MG63 (cell line): ENCODE results near the gene AP5Z1. TPM values are rescaled to one million over a fixed set of nuclear protein-coding genes. Genes with fewer than 3 reads are reported as not detected.

Source experiments
- DNase-seq: peaks from one replicate; pipeline ENCODE4 v3.0.0-alpha.2; 2020
- H3K27me3 ChIP-seq: fragments of 250-450 bp; sonication (Bioruptor Pico); 2 replicates; pipeline ENCODE4 v1.5.1; 2020; ENCODE audit warnings: mild to moderate bottlenecking, moderate library complexity
- H3K36me3 ChIP-seq: fragments of 250-450 bp; sonication (Bioruptor Pico); 2 replicates; pipeline ENCODE4 v1.5.1; 2020; ENCODE audit warnings: mild to moderate bottlenecking, moderate library complexity
- H3K4me3 ChIP-seq: fragments of 250-450 bp; sonication (Bioruptor Pico); 2 replicates; pipeline ENCODE4 v1.5.1; 2020; ENCODE audit warnings: mild to moderate bottlenecking, moderate library complexity
- H3K9me3 ChIP-seq: fragments of 250-450 bp; sonication (Bioruptor Pico); 2 replicates; pipeline ENCODE4 v1.5.1; 2020; ENCODE audit warnings: mild to moderate bottlenecking, moderate library complexity
- total RNA-seq: library from RNA; depleted of rRNA; stranded (reverse); fragments of >200 nt; shearing (Covaris generic); gene quantifications from 2 replicates; pipeline ENCODE4 v1.2.3, GENCODE V29; 2014; ENCODE audit warnings: low replicate concordance

The AP5Z1 gene
- total RNA-seq, 1 experiment from 2014 or later: 23.0 TPM

DNA sequence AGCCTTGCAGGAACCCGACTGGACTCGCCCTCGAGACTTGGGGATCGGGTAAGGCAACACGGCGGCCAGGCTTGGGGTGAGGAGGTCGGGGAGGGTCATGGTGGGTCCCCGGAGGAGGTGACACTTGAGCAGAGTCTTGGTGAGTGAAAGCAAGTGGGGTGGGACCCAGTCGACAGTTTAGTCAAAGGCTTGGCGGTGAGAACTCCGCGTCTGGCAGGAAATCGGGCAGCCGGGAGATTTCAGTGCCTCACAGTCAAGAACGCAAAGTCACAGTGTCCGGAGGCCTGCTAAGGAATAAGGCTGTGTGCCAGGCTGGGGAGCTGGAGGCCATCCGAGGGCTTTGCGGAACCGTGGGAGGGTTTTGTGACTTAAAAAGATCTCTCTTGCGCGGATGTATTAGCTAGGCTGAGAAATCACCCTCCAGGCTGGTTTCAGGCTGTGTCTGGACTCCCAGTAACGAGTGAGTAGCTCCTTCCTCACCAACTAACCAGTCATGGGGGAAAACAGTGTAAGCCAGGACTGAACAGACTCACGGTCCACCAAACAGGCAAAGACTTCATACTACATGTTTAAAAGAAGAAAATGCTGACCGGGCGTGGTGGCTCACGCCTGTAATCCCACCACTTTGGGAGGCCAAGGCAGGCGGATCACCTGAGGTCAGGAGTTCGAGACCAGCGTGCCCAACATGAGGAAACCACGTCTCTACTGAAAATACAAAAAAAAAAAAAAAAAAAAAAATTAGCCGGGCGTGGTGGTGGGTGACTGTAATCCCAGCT is 613 bp downstream of the AP5Z1 start:
- peak; percentile 31 for DNase-seq
- Histone ChIP-seq H3K27me3 (no peaks in the 10 kb centered on the region), H3K9me3 (no peaks in the 10 kb centered on the region), H3K4me3 (peak overlapping the region; percentile 99), H3K36me3 (peaks cover 3% of the 10 kb centered on the region; the same call in 1 of the 2 replicates)

DNA sequence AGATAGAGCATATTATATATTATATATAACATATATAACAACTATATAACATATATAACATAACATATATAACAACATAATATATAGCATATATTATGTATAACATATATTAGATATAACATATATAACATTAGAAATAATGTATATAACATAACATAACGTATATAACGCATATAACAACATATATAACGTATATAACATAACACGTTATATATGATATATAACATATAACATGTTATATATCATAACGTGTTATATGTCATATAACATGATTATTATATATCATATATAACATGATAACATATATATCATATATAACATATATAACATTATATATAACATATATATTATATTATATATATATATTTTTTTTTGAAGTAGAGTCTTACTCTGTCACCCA is 3.7 kb downstream of the AP5Z1 start:
- Histone ChIP-seq H3K9me3 (no peaks in the 10 kb centered on the region), H3K27me3 (no peaks in the 10 kb centered on the region), H3K4me3 (no peak overlapping the region), H3K36me3 (peaks cover 5% of the 10 kb centered on the region; the same call in 1 of the 2 replicates)
- no peak for DNase-seq

DNA sequence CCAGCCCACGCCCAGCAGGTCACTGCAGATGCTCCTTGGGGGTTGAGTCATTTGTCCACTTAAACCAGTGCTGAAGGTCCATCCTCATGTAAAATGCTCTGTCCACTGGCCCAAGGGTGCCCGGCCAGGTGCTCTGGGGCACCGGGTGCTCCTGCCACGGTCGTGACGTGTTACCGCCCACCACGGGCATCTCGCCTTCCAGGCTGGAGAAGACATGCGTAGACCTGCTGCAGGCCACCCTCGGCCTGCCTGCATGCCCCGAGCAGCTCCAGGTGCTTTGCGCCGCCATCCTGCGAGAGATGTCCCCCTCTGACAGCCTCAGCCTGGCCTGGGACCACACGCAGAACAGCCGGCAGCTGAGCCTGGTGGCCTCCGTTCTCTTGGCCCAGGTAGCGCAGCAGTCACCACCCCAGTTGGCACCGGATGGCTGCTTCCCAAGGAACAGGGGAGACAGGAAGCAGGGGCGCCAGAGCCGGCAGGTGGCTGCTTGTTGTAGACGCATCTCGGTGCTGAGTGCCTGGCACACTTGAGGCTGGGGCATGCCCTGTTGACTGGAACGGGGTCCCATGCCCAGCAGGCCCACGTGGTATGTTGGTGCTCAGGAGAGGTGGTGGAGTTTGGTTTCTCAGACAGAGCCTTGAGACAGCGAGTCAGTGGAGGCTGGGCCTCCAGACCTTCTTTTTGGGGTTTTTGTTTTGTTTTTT is 6.1 kb downstream of the AP5Z1 start:
- no peak overlapping the region for H3K4me3 ChIP-seq
- peaks cover 5% of the 10 kb centered on the region; the same call in 1 of the 2 replicates for H3K36me3 ChIP-seq
- no peaks in the 10 kb centered on the region for H3K27me3 ChIP-seq
- H3K9me3 ChIP-seq: no peaks in the 10 kb centered on the region
- DNase-seq: no peak

- DNase-seq: no peak
- peaks cover 4% of the 10 kb centered on the region; the same call in 1 of the 2 replicates for H3K36me3 ChIP-seq
Measured at GRCh38 chr7:4782333-4783291, 7.2 kb downstream of the AP5Z1 start.

DNA sequence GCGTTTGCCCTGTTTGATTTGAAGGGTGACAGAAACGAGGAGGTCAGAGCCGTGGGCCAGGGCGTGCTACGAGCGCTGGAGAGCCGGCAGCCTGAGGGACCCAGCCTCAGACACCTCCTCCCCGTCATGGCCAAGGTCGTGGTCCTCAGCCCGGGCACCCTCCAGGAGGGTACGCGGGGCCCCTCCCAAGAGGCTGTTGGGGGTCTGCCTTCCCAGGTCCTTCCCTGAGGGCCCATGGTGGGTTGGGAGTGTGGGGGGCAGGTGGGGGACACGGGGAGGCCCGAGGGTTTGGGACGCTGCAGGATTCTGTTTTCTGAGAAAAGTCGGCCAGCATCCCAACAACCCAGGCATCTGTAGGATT is 7.8 kb downstream of the AP5Z1 start:
- Histone ChIP-seq H3K9me3 (no peaks in the 10 kb centered on the region), H3K4me3 (no peak overlapping the region), H3K27me3 (no peaks in the 10 kb centered on the region), H3K36me3 (peaks cover 5% of the 10 kb centered on the region; the same call in 1 of the 2 replicates)
- no peak for DNase-seq

More at GRCh38 chr7:4782333-4783291, 7.2 kb downstream of the AP5Z1 start:
- no peak overlapping the region for H3K4me3 ChIP-seq
- H3K27me3 ChIP-seq: no peaks in the 10 kb centered on the region
- no peaks in the 10 kb centered on the region for H3K9me3 ChIP-seq

GRCh38 chr7:4783762-4784351 is 8.4 kb downstream of the AP5Z1 start:
- no peak for DNase-seq
- H3K27me3 ChIP-seq: no peaks in the 10 kb centered on the region
- H3K9me3 ChIP-seq: no peaks in the 10 kb centered on the region
- H3K36me3 ChIP-seq: peaks cover 5% of the 10 kb centered on the region; the same call in 1 of the 2 replicates
- H3K4me3 ChIP-seq: no peak overlapping the region

GRCh38 chr7:4784799-4785198 is 9.4 kb downstream of the AP5Z1 start:
- no peak for DNase-seq
- Histone ChIP-seq H3K27me3 (no peaks in the 10 kb centered on the region), H3K9me3 (no peaks in the 10 kb centered on the region), H3K36me3 (peaks cover 5% of the 10 kb centered on the region; the same call in 1 of the 2 replicates), H3K4me3 (no peak overlapping the region)

DNA sequence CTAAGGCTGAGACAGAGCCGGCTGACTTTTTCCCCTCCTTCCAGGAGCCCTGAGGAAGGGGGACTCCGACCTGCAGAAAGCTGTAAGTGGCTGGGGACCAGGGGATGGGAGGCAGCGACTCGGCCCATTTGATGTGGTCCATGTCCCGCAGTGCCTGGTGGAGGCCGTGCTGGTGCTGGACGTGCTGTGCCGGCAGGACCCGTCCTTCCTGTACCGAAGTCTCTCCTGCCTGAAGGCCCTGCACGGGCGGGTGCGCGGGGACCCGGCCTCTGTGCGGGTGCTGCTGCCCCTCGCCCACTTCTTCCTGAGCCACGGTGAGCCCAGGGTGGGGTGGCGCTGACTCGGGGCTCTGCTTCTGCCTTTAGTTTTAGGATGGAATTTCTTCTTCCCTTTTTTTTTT is 9.9 kb downstream of the AP5Z1 start:
- no peak for DNase-seq
- H3K9me3 ChIP-seq: no peaks in the 10 kb centered on the region
- H3K4me3 ChIP-seq: no peak overlapping the region
- H3K27me3 ChIP-seq: no peaks in the 10 kb centered on the region
- H3K36me3 ChIP-seq: peaks cover 5% of the 10 kb centered on the region; the same call in 1 of the 2 replicates

GRCh38 chr7:4786015-4786414 is 10.6 kb downstream of the AP5Z1 start:
- no peaks in the 10 kb centered on the region for H3K27me3 ChIP-seq
- DNase-seq: no peak
- no peaks in the 10 kb centered on the region for H3K9me3 ChIP-seq
- H3K4me3 ChIP-seq: no peak overlapping the region
- H3K36me3 ChIP-seq: peaks cover 5% of the 10 kb centered on the region; the same call in 1 of the 2 replicates

DNA sequence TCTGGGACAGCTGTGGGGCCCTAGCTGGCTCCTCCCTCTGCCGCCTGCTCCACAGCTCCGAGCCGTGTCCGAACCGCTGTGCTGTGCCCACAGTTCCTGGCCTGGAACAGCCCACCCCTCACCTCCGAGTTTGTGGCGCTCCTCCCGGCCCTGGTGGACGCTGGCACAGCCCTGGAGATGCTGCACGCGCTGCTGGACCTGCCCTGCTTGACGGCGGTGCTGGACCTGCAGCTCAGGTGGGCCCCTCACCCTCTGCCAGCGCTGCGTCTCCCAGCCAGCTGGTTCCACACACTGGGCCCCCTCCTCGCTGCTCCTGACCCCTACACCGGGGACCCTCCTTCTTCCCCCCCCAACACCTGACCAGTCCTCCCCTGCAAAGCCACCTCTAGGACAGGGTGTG is 12.1 kb downstream of the AP5Z1 start:
- Histone ChIP-seq H3K27me3 (no peaks in the 10 kb centered on the region), H3K9me3 (no peaks in the 10 kb centered on the region), H3K36me3 (peaks cover 3% of the 10 kb centered on the region; the same call in 1 of the 2 replicates), H3K4me3 (no peak overlapping the region)
- DNase-seq: no peak

DNA sequence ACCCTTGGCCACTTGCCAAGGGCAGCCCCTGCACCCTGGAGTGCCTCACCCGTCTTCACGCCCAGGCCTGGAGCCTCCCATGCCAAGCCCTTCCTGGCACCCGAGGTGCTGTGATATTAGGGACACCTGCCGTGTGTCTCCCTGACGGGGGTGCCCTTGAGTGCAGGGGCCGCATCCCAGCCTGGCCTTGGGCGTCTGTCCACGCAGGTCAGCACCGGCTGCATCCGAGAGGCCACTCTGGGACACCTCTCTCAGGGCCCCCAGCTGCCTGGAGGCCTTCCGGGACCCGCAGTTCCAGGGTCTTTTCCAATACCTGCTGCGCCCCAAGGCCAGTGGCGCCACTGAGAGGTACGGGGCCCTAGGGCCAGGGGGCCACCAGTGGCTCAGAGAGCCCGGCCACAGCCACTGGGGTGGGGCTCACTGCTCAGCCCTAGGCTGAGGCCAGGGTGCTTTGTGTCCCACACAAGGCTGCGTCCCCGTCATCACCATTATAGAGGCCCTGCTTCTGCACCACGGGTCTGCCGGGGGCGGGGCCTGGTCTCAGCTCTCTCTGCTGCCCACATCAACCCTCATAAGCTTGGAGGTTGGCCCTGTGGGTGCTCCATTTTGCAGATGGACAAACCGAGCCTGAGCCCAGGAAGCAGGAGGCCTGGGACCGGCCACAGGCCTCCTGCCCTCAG is 12.7 kb downstream of the AP5Z1 start:
- Histone ChIP-seq H3K27me3 (no peaks in the 10 kb centered on the region), H3K9me3 (no peaks in the 10 kb centered on the region), H3K4me3 (no peak overlapping the region), H3K36me3 (peaks cover 5% of the 10 kb centered on the region; the same call in 1 of the 2 replicates)
- DNase-seq: no peak

DNA sequence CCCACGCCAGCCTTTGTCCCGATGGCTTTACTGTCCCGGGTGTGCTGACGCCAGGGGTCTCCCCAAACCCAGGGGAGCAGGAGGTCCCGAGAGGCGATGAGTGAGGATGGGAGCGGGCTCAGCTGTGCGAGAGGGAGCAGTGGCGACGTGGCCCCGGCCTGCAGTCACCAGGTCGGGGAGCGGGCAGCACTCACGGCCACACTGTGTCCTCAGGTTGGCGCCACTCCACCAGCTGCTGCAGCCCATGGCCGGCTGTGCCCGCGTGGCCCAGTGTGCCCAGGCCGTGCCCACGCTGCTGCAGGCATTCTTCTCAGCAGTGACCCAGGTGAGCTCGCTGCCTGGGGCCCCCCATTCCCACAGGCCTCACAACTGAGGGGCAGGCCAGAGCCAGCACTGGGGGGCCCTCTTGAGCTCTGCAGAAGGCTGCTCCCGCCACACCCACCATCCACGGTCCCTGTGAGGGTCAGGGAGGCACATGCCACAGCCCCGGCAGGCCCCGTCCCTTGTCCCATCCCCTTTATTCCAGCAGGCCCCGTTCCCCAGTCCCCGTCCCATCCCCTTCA is 13.3 kb downstream of the AP5Z1 start:
- H3K9me3 ChIP-seq: no peaks in the 10 kb centered on the region
- peaks cover 5% of the 10 kb centered on the region; the same call in 1 of the 2 replicates for H3K36me3 ChIP-seq
- DNase-seq: no peak
- H3K27me3 ChIP-seq: no peaks in the 10 kb centered on the region
- H3K4me3 ChIP-seq: no peak overlapping the region

DNA sequence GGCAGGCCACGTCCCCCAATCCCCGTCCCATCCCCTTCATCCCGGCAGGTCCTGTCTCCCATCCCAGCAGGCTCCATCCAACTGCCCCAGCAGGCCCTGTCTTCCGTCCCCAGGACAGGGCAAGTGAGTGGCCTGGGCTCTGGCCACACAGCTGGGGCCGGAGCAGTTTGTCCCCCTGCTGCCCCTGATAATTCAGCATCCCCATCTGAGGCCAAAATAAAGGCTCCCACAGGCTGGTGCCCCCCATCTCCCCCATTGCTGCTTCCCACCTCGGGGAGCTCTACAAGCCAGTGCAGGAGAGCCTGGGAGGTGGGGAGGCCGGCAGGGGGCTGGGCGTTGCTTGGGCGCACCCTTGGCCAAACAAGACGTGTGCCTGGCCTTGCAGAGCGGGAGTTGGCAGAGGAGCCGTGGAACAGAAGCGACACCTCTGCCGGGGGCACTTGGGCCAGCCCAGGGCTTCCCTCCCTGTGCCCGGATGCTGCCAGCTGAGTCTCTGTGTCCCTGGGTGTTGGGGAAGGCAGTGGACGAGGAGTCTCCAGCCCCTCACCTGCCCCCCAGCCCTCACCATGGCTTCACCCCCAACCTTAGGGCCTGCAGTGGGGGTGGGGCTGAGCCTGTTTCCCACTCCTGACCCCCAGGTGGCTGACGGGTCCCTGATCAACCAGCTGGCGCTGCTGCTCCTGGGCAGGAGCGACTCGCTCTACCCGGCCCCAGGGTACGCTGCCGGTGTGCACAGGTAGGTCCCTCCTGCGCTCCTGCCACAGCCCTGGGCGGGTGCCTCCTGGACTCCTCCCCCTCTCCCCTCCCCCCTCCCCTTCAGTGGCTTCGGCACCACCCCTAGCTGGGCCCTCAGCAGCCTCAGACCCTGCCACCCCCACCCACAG is 14.0 kb downstream of the AP5Z1 start:
- Histone ChIP-seq H3K27me3 (no peaks in the 10 kb centered on the region), H3K9me3 (no peaks in the 10 kb centered on the region), H3K4me3 (no peak overlapping the region), H3K36me3 (peaks cover 5% of the 10 kb centered on the region; the same call in 1 of the 2 replicates)
- DNase-seq: no peak

- H3K27me3 ChIP-seq: no peaks in the 10 kb centered on the region
- peaks cover 5% of the 10 kb centered on the region; the same call in 1 of the 2 replicates for H3K36me3 ChIP-seq
- H3K9me3 ChIP-seq: no peaks in the 10 kb centered on the region
- no peak overlapping the region for H3K4me3 ChIP-seq
- no peak for DNase-seq
Measured at GRCh38 chr7:4790078-4790465, 14.6 kb downstream of the AP5Z1 start.
